HG02642 (cell line): ENCODE data around the gene AKAP8L.
A peak's percentile ranks its signal among the peaks of the same experiment; 100 is the strongest.

ENCODE experiments used
- ATAC-seq: cut with Tn5 transposase; IDR thresholded peaks from one replicate; pipeline ENCODE4 v1.9.1; 2021; ENCODE audit warnings: mild to moderate bottlenecking; ENCODE audit not compliant: unreplicated experiment, poor library complexity

Gene AKAP8L

GRCh38 chr19:15418579-15419412 lies at the start of gene AKAP8L:
TSS of gene AKAP8L (minus strand) at chr19:15418988. CDS start at chr19:15418923, 65 bp downstream.
- ATAC-seq = peak; percentile 96

GRCh38 chr19:15467734-15468214 lies 49.0 kb upstream of the AKAP8L start:
- ATAC-seq = no peak

GRCh38 chr19:15466851-15467733 lies 48.3 kb upstream of the AKAP8L start:
- ATAC-seq = peak; percentile 55

GRCh38 chr19:15464394-15465385 lies 45.9 kb upstream of the AKAP8L start, which contains the start of gene RASAL3:
TSS of gene RASAL3 (minus strand) at chr19:15464544. CDS start at chr19:15464358, 186 bp downstream.
- peak; percentile 47 for ATAC-seq

- peak; percentile 38 for ATAC-seq
Observed at GRCh38 chr19:15463861-15464371, 45.1 kb upstream of the AKAP8L start.

GRCh38 chr19:15461694-15462093 lies 42.9 kb upstream of the AKAP8L start:
- no peak for ATAC-seq

- ATAC-seq = no peak
Observed at GRCh38 chr19:15457701-15458484, 39.1 kb upstream of the AKAP8L start.

- ATAC-seq = no peak
Observed at GRCh38 chr19:15456871-15457700, 38.3 kb upstream of the AKAP8L start.

GRCh38 chr19:15456441-15456840 lies 37.7 kb upstream of the AKAP8L start:
- ATAC-seq = no peak

- no peak for ATAC-seq
Observed at GRCh38 chr19:15455996-15456395, 37.2 kb upstream of the AKAP8L start.

- ATAC-seq = no peak
Observed at GRCh38 chr19:15453906-15454860, 35.4 kb upstream of the AKAP8L start.

- ATAC-seq = no peak
Observed at GRCh38 chr19:15453091-15453578, 34.3 kb upstream of the AKAP8L start.

GRCh38 chr19:15452111-15453047 lies 33.6 kb upstream of the AKAP8L start:
- ATAC-seq = no peak

- ATAC-seq = no peak
Observed at GRCh38 chr19:15450528-15450890, 31.7 kb upstream of the AKAP8L start.

GRCh38 chr19:15449620-15450527 lies 31.1 kb upstream of the AKAP8L start, which contains the start of gene WIZ:
TSS of gene WIZ (minus strand) at chr19:15449956. CDS start at chr19:15448307, 1,649 bp downstream.
- peak; percentile 52 for ATAC-seq
